Esophagus squamous epithelium (tissue), 4 donors: ENCODE results near the gene IGSF9B.

Experiments
- CTCF ChIP-seq, 6 experiments: fragments of 450-650 bp in 4 of 6; fragments of 200-600 bp in 2 of 6; sonication (generic) in 2 of 6; IDR thresholded peaks; one replicate each; pipeline ENCODE4 v1.5.1; 2016 to 2019; ENCODE audit warnings: antibody characterized with exemption in 6 of 6, mild to moderate bottlenecking in 4 of 6, moderate library complexity in 4 of 6
- POLR2A ChIP-seq, 4 donors: fragments of 450-650 bp; IDR thresholded peaks; one replicate each; pipeline ENCODE4 v1.6.1; 2017; ENCODE audit warnings: antibody characterized with exemption in 4 of 4, mild to moderate bottlenecking in 4 of 4, moderate library complexity in 3 of 4

DNA sequence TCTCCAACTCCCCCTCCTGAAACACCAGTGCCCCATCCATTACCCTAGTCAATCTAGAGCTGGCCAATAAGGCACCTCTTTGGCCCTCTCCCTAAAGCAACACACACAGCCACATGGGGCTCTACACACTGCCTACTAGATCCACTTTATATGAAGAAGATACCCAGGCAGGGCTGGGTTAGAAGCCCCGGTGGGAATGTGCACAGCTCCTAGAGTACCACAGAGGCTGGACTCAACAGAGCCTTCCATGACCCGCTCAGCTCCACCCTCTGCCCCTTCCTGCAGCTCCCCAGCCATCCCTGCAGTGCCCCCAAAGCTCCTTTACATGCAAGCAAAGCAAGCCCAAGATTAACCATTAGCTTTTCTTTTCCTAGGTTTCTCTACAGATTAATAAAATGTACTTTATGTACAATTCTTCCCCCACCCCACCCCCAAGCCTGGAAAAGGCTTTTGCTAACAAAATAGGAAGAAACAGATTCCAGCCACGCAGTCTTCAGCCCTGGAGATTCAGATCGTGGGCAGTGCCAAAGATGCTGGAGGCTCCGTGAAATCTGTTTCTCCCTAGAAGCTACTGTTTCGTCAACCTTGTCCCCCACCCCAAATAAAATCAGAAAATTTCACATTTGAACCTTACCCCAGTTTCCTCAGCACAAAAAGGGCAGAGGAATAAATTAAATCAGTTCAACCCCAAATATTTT is 51.8 kb downstream of the IGSF9B start:
- no peak for TF ChIP-seq CTCF (IDR thresholded peaks at IDR 0.05)
- no peak for TF ChIP-seq POLR2A (IDR thresholded peaks at IDR 0.05)
